Stimulated activated naive B cell treated with anti-CD40 and anti-IgM and Interleukin-4, amounts not matched to agents 10 μg/mL and 1 μg/mL and 100 μg/mL, for 72 hours (primary cell): ENCODE data around the gene PGC.

Experiments
- ATAC-seq, 2 donors: fragments of 150-1000 bp; cut with Tn5 transposase; replicated peaks; 2 replicates each; pipeline ENCODE4 v1.10.0; 2021; ENCODE audit warnings: moderate library complexity in 1 of 2
- DNase-seq: peaks from one replicate; pipeline ENCODE4 v3.0.0; 2021
- H3K27ac Mint-ChIP-seq: one replicate; pipeline ENCODE4 v1.8.0; 2022; ENCODE audit warnings: mild to moderate bottlenecking, mixed read lengths
- H3K27me3 Mint-ChIP-seq, 2 donors: one replicate each; pipeline ENCODE4 v1.8.0; 2022; ENCODE audit warnings: mixed read lengths in 2 of 2
- H3K36me3 Mint-ChIP-seq, 2 donors: one replicate each; pipeline ENCODE4 v1.8.0; 2022; ENCODE audit warnings: mixed read lengths in 2 of 2, mild to moderate bottlenecking in 1 of 2
- H3K4me1 Mint-ChIP-seq, 2 donors: one replicate each; pipeline ENCODE4 v1.8.0; 2022; ENCODE audit warnings: mixed read lengths in 2 of 2, mild to moderate bottlenecking in 1 of 2
- H3K4me3 Mint-ChIP-seq, 2 donors: one replicate each; pipeline ENCODE4 v1.8.0; 2022; ENCODE audit warnings: mild to moderate bottlenecking in 2 of 2, mixed read lengths in 2 of 2, moderate library complexity in 1 of 2
- H3K9me3 Mint-ChIP-seq, 2 donors: one replicate each; pipeline ENCODE4 v1.8.0; 2022; ENCODE audit warnings: mixed read lengths in 2 of 2, mild to moderate bottlenecking in 1 of 2

Gene PGC

DNA sequence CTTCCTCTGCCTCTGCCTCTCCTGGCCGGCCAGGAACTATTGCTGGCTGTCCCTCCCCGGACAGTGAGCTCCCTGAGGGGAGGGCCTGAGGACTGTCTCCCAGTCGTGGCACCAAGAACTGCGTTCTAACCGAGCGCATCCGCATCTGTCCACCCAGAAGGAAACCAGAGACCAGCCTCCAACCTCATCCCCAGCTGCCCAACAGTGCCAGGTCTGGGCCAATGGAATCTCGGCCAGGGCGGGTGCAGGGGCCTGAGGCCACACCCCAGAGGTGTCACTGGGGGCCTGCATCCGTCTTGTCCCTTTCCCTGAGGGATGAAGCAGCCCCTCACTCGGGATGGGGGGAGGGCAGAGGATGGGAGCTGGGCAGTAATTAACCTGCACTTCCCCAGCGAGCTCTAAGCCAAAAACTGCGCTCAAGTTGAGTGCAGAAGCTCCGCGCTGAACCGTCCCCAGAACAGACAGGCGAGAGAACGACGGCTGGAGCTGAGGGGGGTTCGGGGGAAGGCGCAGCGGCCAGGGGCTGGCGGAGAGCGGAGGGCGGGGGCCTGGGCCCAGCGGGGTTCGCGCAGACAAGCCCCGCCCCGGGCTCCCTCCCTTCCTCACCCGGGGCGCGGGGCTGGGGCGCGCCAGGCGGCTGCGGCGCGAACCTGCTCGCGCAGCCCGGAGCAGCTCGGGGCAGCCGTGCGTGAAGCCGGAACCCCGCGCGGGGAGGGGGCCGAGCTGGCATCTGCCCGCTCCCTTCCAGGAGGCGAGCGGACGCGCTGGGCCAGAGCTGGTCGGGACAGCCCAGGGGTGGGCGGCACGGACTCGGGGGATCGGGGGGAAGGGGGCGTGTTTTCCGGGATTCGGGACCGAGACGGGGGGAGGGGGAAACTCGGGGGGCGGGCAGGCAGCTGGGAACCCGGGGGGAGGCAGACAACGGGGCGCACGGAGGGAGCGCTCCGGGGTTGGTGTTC is 13.2 kb downstream of the PGC start:
- H3K9me3 Mint-ChIP-seq = no peaks in the 10 kb centered on the region
- peak overlapping the region; percentile 88 to 89 for H3K4me3 Mint-ChIP-seq
- H3K4me1 Mint-ChIP-seq = peaks cover 34 to 41% of the 10 kb centered on the region in 2 donors
- peaks cover 12 to 20% of the 10 kb centered on the region in 2 donors for H3K36me3 Mint-ChIP-seq
- H3K27ac Mint-ChIP-seq = peak overlapping the region; percentile 83
- DNase-seq (peak; percentile 81), ATAC-seq (peak; percentile 64 to 73)
- no peaks in the 10 kb centered on the region for H3K27me3 Mint-ChIP-seq

DNA sequence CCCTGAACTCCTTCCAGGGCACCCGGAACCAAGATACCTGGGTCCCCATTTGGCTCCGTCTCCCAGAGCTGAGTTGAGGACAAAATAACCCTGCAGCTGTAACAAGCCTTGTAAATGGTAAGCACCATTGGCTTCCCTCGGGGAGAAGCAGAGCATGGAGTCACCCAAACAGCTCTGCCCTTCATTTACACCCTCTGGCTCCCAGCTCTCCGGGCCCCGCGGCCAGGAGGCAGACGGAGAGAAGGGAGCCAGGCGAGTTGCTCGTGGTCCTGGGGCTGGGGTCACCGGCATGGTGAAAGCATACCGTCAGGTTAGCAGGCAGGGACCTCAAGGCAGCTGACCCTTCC is 13.9 kb downstream of the PGC start:
- ATAC-seq (no peak), DNase-seq (no peak)
- Mint-ChIP-seq H3K4me1 (peaks cover 41 to 47% of the 10 kb centered on the region in 2 donors), H3K4me3 (peak overlapping the region; percentile 88 to 89), H3K9me3 (no peaks in the 10 kb centered on the region), H3K27ac (peak overlapping the region; percentile 83), H3K27me3 (no peaks in the 10 kb centered on the region), H3K36me3 (peaks cover 13 to 25% of the 10 kb centered on the region in 2 donors)

GRCh38 chr6:41732591-41733359 is 14.4 kb downstream of the PGC start:
- Mint-ChIP-seq H3K27me3 (no peaks in the 10 kb centered on the region), H3K9me3 (no peaks in the 10 kb centered on the region), H3K4me1 (peaks cover 45 to 53% of the 10 kb centered on the region in 2 donors), H3K36me3 (peaks cover 17 to 29% of the 10 kb centered on the region in 2 donors), H3K27ac (peak overlapping the region; percentile 83), H3K4me3 (peak overlapping the region; percentile 88 to 89)
- ATAC-seq = peak; percentile 52 to 53
- DNase-seq = peak; percentile 76

GRCh38 chr6:41732149-41732548 is 15.0 kb downstream of the PGC start:
- Mint-ChIP-seq H3K36me3 (peaks cover 17 to 31% of the 10 kb centered on the region in 2 donors), H3K9me3 (no peaks in the 10 kb centered on the region), H3K4me3 (peak overlapping the region; percentile 89 to 91), H3K27ac (peak overlapping the region; percentile 83), H3K27me3 (no peaks in the 10 kb centered on the region), H3K4me1 (peaks cover 49 to 59% of the 10 kb centered on the region in 2 donors)
- ATAC-seq (no peak), DNase-seq (no peak)

GRCh38 chr6:41731561-41732086 is 15.6 kb downstream of the PGC start:
- H3K27me3 Mint-ChIP-seq = no peaks in the 10 kb centered on the region
- no peak for DNase-seq
- H3K36me3 Mint-ChIP-seq = peaks cover 22 to 35% of the 10 kb centered on the region in 2 donors
- H3K4me3 Mint-ChIP-seq = peak overlapping the region; percentile 86 to 91
- ATAC-seq = no peak
- H3K27ac Mint-ChIP-seq = peak overlapping the region; percentile 83
- H3K9me3 Mint-ChIP-seq = no peaks in the 10 kb centered on the region
- peaks cover 53 to 64% of the 10 kb centered on the region in 2 donors for H3K4me1 Mint-ChIP-seq

DNA sequence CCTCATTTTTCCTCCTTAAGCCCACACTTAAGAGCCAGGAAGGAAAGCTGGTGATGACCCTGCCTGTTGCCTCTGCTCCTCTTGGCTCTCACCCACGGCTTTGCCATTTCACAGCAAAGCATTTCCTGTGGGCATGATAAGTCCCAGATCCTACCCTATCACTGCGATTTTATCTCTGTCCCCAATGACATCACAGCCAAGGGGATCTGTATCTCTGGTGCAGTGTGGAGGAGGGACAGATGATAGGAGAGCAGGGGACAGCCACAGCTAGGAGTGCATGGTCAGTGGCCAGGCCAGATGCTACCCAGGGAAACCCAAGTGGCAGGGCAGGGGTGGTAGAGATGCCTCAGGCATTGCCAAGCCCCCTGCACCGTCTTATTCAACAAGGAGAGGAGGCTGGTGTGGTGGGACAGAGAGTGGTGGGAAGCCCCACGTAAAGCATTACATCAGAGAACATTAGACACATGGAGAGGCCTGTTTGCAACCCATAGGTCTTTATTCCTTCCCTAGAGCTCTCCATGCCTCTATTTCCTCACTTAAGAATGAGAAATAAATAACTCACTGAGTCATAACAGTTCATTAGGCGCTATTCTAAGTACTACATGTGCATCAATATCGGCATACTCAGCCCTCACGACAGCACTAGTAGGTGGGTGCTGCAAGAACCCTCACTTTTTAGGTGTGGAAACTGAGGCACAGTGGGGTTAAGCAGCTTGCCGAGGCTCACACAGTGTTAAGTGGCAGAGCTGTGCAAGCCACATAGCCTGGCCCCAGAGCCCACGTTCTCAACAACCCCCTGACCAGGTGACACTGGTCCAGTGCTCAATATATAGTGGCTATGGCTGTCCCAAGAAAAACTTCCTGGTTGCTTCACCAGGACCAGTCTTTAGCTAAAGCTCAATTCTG is 16.4 kb downstream of the PGC start:
- Mint-ChIP-seq H3K4me1 (peaks cover 52 to 71% of the 10 kb centered on the region in 2 donors), H3K27ac (peak overlapping the region; percentile 87), H3K36me3 (peaks cover 28 to 39% of the 10 kb centered on the region in 2 donors), H3K9me3 (no peaks in the 10 kb centered on the region), H3K4me3 (peak overlapping the region; percentile 86 to 91), H3K27me3 (no peaks in the 10 kb centered on the region)
- ATAC-seq (no peak), DNase-seq (no peak)

- Mint-ChIP-seq H3K27me3 (no peaks in the 10 kb centered on the region), H3K4me3 (peak overlapping the region; percentile 86 to 91), H3K9me3 (no peaks in the 10 kb centered on the region), H3K4me1 (peaks cover 56 to 80% of the 10 kb centered on the region in 2 donors), H3K27ac (peak overlapping the region; percentile 59), H3K36me3 (peaks cover 29 to 39% of the 10 kb centered on the region in 2 donors)
- DNase-seq (no peak), ATAC-seq (no peak)
These were observed 17.6 kb downstream of the PGC start for GRCh38 chr6:41729624-41730023.

DNA sequence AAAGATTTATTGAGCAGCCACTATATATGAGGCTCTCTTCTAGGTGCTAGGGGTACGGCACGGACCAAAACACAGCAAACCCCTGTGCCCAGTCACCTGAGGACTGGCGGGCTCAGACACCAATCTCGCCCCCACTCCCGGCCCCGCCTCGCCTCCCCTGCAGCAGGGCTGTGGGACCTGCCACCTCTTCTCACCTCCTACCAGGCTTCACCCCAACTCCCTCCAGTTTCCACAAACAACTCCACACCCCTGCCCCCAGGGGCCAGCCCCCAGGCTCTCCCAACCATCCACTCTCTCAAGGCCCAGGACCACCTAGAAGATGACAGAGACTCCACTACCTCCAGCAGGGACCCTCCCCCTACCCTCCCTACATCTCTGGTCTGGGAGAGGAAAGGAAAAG is 18.2 kb downstream of the PGC start:
- peaks cover 29 to 42% of the 10 kb centered on the region in 2 donors for H3K36me3 Mint-ChIP-seq
- DNase-seq = no peak
- H3K4me3 Mint-ChIP-seq = peak overlapping the region; percentile 86 to 91
- peak overlapping the region; percentile 94 for H3K27ac Mint-ChIP-seq
- no peaks in the 10 kb centered on the region for H3K9me3 Mint-ChIP-seq
- no peak for ATAC-seq
- no peaks in the 10 kb centered on the region for H3K27me3 Mint-ChIP-seq
- H3K4me1 Mint-ChIP-seq = peaks cover 63 to 86% of the 10 kb centered on the region in 2 donors

DNA sequence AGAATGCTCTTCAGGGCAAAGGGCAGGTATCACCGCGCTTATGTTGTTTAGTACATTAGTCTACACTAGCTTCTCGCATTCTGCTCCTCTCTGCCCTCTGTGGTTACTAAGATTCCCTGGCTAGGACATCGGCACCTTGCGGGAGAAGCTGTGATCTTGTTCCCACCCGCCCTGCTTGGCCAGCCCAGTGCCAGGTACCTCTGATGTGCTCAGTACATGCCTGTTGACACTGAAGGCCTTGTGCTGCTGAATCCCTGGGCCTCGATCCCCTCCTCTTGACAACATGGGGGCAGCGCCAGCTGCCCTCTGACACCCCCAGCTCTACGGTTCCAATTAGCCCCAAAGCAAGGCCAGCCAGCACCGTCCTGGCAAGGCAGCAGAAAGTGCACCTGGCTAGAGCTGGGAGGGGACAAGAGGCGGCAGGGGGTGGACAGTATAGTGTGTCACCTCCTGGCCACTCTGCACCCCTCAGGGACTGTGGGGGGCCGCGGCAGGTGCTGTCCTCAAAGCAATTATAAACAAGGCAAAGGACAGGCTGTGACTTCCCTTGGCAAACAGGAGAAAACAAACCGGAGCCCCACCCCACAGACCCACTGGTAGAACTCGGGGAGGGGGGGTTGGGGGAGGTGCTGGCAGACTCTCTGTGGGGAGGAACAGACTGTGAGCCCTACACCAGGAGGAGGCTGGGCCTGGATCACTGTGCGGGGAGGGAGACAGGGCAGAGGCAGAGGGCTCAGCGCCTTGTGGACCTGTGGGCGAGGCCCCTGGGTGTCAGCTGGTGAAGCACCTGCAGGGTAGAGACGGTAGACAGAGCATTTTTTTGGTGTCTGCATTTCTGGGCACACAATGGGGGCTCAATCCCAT is 18.9 kb downstream of the PGC start:
- peaks cover 70 to 93% of the 10 kb centered on the region in 2 donors for H3K4me1 Mint-ChIP-seq
- peak overlapping the region; percentile 94 for H3K27ac Mint-ChIP-seq
- H3K27me3 Mint-ChIP-seq = no peaks in the 10 kb centered on the region
- DNase-seq = no peak
- H3K9me3 Mint-ChIP-seq = no peaks in the 10 kb centered on the region
- H3K36me3 Mint-ChIP-seq = peaks cover 31 to 49% of the 10 kb centered on the region in 2 donors
- H3K4me3 Mint-ChIP-seq = peak overlapping the region; percentile 86 to 91
- no peak for ATAC-seq

- Mint-ChIP-seq H3K27me3 (no peaks in the 10 kb centered on the region), H3K9me3 (no peaks in the 10 kb centered on the region), H3K36me3 (peaks cover 35 to 54% of the 10 kb centered on the region in 2 donors), H3K4me3 (peak overlapping the region in 1 of 2 donors; percentile 69), H3K27ac (peak overlapping the region; percentile 93), H3K4me1 (peaks cover 72 to 97% of the 10 kb centered on the region in 2 donors)
- ATAC-seq (no peak), DNase-seq (no peak)
These were observed 19.5 kb downstream of the PGC start for GRCh38 chr6:41727705-41728072.

DNA sequence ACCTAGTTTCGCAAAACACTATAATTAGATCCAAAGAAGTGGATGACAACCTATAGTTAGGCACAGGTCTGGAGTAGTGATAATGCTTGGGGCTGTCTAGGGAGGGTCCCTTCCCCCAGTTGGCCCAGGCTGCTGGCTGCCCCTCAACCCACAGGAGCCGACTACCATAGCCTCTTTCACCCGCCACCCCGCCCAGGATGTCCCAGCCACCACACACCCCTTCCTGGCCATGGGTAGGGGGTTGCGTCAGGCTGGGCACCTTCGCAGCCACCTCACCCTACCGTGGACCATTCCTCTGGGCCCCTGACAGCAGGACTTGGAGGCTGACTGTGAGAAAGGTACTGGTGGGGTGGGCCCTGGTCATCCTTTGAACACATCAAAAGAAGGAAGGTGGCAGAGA is 20.3 kb downstream of the PGC start:
- DNase-seq (no peak), ATAC-seq (no peak)
- H3K36me3 Mint-ChIP-seq = peaks cover 34 to 54% of the 10 kb centered on the region in 2 donors
- H3K4me1 Mint-ChIP-seq = peaks cover 73 to 100% of the 10 kb centered on the region in 2 donors
- peak overlapping the region; percentile 26 to 69 for H3K4me3 Mint-ChIP-seq
- no peaks in the 10 kb centered on the region for H3K9me3 Mint-ChIP-seq
- H3K27me3 Mint-ChIP-seq = no peaks in the 10 kb centered on the region
- peak overlapping the region; percentile 93 for H3K27ac Mint-ChIP-seq

GRCh38 chr6:41724586-41725501 is 22.4 kb downstream of the PGC start:
- ATAC-seq (no peak), DNase-seq (no peak)
- peaks cover 33 to 54% of the 10 kb centered on the region in 2 donors for H3K36me3 Mint-ChIP-seq
- H3K27me3 Mint-ChIP-seq = no peaks in the 10 kb centered on the region
- H3K4me3 Mint-ChIP-seq = peak overlapping the region; percentile 91 to 97
- H3K9me3 Mint-ChIP-seq = no peaks in the 10 kb centered on the region
- H3K27ac Mint-ChIP-seq = peak overlapping the region; percentile 98
- H3K4me1 Mint-ChIP-seq = peaks cover 76 to 100% of the 10 kb centered on the region in 2 donors
